C4-2B (cell line): ENCODE measurements around the gene OR51B6.
"Not testable (repeated sequence)": the region's sequence is repeated elsewhere in the genome, so short reads cannot be mapped to it uniquely, and the experiment has no call there.

ENCODE experiments used
- H3K27ac ChIP-seq: fragments of 450-650 bp; 2 replicates; pipeline ENCODE4 v1.5.1; 2017
- ZFX ChIP-seq: fragments of 450-650 bp; IDR thresholded peaks from 2 replicates; pipeline ENCODE4 v1.6.1; 2017
- TF ChIP-seq, protein P1 (sequence below): fragments of 450-650 bp; conservative IDR thresholded peaks from 2 replicates; pipeline ENCODE4 v1.5.1; 2017; ENCODE audit warnings: mild to moderate bottlenecking

Gene OR51B6

DNA sequence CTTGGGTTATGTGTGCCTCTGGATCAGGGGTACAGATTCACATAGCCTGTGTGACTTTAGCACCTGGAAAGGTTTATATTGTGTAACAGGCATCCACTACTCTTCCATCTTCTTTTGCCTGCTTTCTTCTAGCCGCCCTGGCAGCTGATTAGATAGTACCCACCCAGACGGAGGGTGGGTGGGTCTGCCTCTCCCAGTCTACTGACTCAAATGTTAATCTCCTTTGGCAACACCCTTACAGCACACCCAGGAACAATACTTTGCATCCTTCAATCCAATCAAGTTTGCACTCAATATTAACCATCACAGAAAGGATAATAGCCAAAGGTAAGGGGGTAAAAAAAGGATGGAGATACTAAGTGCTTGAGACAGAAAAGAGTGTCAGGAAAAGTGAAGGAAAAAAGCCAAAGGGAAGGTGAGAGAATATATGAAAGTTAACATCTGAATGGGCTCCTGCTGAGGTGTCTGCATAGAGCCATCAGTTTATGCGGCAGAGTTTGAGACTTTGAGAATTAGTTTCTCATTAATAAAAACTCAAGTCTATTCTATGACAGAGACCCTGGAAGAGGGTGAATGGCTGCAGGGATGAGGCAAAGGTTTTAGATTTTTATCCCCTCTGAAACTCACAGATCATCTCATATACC is 2.6 kb upstream of the OR51B6 start:
- H3K27ac ChIP-seq = no peak overlapping the region
- no peak for TF ChIP-seq ZFX
- TF ChIP-seq, protein P1, sequence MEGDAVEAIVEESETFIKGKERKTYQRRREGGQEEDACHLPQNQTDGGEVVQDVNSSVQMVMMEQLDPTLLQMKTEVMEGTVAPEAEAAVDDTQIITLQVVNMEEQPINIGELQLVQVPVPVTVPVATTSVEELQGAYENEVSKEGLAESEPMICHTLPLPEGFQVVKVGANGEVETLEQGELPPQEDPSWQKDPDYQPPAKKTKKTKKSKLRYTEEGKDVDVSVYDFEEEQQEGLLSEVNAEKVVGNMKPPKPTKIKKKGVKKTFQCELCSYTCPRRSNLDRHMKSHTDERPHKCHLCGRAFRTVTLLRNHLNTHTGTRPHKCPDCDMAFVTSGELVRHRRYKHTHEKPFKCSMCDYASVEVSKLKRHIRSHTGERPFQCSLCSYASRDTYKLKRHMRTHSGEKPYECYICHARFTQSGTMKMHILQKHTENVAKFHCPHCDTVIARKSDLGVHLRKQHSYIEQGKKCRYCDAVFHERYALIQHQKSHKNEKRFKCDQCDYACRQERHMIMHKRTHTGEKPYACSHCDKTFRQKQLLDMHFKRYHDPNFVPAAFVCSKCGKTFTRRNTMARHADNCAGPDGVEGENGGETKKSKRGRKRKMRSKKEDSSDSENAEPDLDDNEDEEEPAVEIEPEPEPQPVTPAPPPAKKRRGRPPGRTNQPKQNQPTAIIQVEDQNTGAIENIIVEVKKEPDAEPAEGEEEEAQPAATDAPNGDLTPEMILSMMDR = no peak

- TF ChIP-seq, protein P1 = no peak
- no peak for TF ChIP-seq ZFX
- no peak overlapping the region for H3K27ac ChIP-seq
Observed at GRCh38 chr11:5349550-5349949, 1.8 kb upstream of the OR51B6 start.

DNA sequence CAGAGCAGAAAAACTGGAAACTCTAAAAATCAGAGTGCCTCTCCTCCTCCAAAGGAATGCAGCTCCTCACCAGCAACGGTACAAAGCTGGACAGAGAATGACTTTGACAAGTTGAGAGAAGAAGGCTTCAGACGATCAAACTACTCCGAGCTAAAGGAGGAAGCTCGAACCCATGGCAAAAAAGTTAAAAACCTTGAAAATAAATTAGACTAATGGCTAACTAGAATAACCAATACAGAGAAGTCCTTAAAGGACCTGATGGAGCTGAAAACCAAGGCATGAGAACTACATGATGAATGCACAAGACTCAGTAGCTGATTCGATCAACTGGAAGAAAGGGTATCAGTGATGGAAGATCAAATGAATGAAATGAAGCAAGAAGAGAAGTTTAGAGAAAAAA is 4.7 kb downstream of the OR51B6 start:
- H3K27ac ChIP-seq = not testable (repeated sequence)

GRCh38 chr11:5362017-5362625 is 10.8 kb downstream of the OR51B6 start:
- H3K27ac ChIP-seq = no peak overlapping the region
- TF ChIP-seq, protein P1 = no peak
- no peak for TF ChIP-seq ZFX

DNA sequence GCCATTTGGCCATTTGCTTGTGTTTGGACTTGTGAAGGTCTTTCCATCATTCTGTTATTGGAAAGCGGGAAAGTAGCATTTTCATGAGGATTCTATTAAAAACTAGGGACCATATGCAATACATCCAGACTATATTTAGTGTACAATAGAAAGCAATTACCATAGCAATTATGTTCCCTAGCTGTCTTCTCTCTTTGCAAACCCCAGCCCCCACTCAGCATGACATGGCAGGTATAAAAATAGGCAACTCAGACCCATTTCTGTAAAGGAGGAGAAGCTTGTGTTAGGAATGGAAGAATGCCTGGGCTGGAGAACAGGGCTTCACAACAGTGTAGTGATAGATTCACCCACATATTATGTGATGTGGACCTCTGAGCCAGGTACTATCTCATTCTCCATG is 12.4 kb downstream of the OR51B6 start:
- TF ChIP-seq, protein P1 = no peak
- TF ChIP-seq ZFX = no peak
- no peak overlapping the region for H3K27ac ChIP-seq

DNA sequence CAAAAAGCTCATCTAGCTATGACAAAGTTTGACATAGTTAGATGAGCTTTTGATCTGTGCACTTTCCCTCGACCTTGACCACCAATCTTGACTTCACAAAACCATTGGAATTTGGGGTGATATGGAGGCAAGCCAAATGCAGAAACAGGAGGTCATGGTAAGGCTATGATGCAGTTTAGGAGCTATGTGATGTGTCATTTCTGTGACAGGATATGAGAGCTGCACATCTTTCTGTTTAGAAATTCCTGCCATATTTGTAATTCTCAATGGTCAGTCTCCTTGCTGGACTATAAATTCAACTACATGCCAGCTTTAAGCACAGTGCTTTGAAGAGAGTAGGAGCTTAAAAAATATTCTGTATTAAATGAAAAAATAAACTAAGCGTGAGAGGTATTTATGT is 12.9 kb downstream of the OR51B6 start:
- H3K27ac ChIP-seq = no peak overlapping the region
- TF ChIP-seq ZFX = no peak
- TF ChIP-seq, protein P1 = no peak

DNA sequence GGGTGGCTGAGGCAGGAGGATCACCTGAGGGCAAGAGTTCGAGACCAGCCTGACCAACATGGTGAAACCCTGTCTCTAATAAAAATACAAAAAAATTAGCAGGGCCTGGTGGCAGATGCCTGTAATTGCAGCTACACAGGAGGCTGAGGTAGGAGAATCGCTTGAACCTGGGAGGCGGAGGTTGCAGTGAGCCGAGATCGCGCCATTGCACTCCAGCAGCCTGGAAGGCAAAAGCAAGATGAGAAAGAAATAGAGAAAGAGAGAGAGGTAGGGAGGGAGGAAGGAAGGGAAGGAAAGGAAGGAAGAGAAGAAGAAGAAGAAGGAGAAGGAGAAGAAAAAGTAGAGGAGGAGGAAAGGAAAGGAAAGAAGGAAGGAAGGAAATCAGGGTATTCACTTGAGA is 15.1 kb downstream of the OR51B6 start:
- H3K27ac ChIP-seq = not testable (repeated sequence)

DNA sequence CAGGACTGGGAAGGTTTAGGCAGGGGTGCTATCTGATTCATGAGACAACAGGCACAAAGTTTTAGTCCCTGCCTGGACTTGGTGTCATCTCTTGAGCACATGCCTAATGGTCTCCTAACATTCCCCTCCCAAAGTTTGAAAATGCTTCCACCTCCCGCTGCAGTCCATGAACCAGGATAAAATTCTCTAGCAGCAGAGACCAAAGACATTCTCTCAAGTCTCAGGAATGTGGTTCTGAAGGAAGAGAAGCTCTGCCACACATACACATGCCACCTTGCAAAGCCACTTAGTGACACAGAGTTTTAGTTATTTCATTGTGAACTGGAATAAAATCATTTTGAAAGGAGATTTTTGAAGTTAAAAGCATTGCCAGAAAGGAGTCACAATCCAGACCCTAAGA is 15.5 kb downstream of the OR51B6 start:
- TF ChIP-seq, protein P1 = no peak
- TF ChIP-seq ZFX = no peak
- H3K27ac ChIP-seq = no peak overlapping the region
